NCI-H526 (cell line): ENCODE data around the gene DCUN1D2.
"Not testable (repeated sequence)": the region's sequence is repeated elsewhere in the genome, so short reads cannot be mapped to it uniquely, and the experiment has no call there.

ENCODE experiments used
- DNase-seq, 2 experiments: peaks; one replicate each; lab custom pipeline; 2025; lab: John Stamatoyannopoulos, UW

Gene DCUN1D2

GRCh38 chr13:113445791-113446487 is 44.6 kb downstream of the DCUN1D2 start:
- no peak for DNase-seq

GRCh38 chr13:113443991-113444390 is 46.5 kb downstream of the DCUN1D2 start:
- DNase-seq = no peak

GRCh38 chr13:113442985-113443362 is 47.5 kb downstream of the DCUN1D2 start:
- no peak for DNase-seq

GRCh38 chr13:113442354-113442984 is 48.0 kb downstream of the DCUN1D2 start:
- no peak for DNase-seq

GRCh38 chr13:113441661-113442060 is 48.9 kb downstream of the DCUN1D2 start:
- no peak for DNase-seq

GRCh38 chr13:113437408-113438010 is 53.0 kb downstream of the DCUN1D2 start:
- DNase-seq = no peak

GRCh38 chr13:113436866-113437265 is 53.6 kb downstream of the DCUN1D2 start:
- not testable (repeated sequence) for DNase-seq

- DNase-seq = not testable (repeated sequence)
Measured at GRCh38 chr13:113435907-113436306, 54.6 kb downstream of the DCUN1D2 start.

- DNase-seq = no peak
Measured at GRCh38 chr13:113433391-113433916, 57.1 kb downstream of the DCUN1D2 start.

GRCh38 chr13:113432506-113433270 is 57.8 kb downstream of the DCUN1D2 start:
- no peak for DNase-seq

- DNase-seq = no peak
Measured at GRCh38 chr13:113431171-113431570, 59.3 kb downstream of the DCUN1D2 start.

- no peak for DNase-seq
Measured at GRCh38 chr13:113430378-113431110, 60.0 kb downstream of the DCUN1D2 start.

- DNase-seq = no peak
Measured at GRCh38 chr13:113429608-113429985, 60.9 kb downstream of the DCUN1D2 start.

- no peak for DNase-seq
Measured at GRCh38 chr13:113428871-113429607, 61.5 kb downstream of the DCUN1D2 start.

GRCh38 chr13:113428469-113428865 is 62.0 kb downstream of the DCUN1D2 start:
- DNase-seq = no peak

- DNase-seq = no peak
Measured at GRCh38 chr13:113427562-113428468, 62.7 kb downstream of the DCUN1D2 start.

- no peak for DNase-seq
Measured at GRCh38 chr13:113426591-113426986, 63.9 kb downstream of the DCUN1D2 start.

- no peak for DNase-seq
Measured at GRCh38 chr13:113425941-113426590, 64.4 kb downstream of the DCUN1D2 start.

GRCh38 chr13:113423520-113424163 is 66.9 kb downstream of the DCUN1D2 start:
- DNase-seq = no peak
